HG03196 (cell line): ENCODE measurements around the gene DDX19B.
"Not testable (repeated sequence)": the region's sequence is repeated elsewhere in the genome, so short reads cannot be mapped to it uniquely, and the experiment has no call there.

Experiments used
- ATAC-seq: cut with Tn5 transposase; IDR thresholded peaks from one replicate; pipeline ENCODE4 v1.9.1; 2021; ENCODE audit not compliant: unreplicated experiment

The DDX19B gene

DNA sequence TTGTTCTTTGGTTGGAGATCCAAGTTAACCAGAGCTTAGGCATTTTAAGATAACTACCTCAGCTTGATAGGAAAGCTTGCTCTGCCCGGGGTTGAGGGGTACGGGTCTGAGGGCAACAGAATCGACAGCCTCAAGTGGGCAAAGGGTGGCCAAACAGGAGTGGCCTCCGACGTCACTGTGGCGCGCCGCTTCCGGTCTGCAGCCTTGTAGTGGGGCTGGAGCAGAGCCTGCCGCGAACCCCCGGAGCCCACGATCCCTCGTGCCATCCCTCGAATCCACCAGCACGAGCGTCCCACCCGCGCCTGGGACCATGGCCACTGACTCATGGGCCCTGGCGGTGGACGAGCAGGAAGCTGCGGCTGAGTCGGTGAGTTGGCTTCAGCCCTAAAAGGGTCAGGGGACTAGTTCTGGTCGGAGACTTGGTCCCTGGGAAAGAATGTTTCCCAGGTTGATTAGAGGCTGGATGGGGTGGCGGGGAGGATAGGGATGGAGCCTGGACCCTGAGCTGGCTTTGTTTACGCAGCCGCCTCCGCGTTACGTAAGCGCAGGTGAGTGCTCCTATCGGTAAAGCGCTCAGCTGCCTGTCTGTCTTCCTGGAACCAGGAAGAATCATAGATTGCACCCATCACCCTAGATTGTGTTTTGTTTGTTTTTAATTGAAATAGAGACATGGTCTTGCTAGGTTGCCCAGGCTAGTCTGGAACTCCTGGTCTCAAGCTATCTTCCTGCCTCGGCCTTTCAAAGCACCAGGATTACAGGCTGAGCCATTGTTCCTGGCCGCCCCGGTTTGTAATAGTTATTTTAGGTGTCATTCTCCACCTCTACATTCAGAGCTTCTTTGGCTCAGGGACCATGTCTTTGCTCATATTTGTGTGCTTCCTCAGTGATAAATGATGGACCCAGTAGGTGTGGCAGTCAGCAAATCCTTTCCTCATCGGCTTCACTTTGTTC, at the start of gene DDX19B:
Gene DDX19B (plus strand): TSS at position 199 of the 951 bp plus-strand sequence. CDS start 112 bp downstream, at position 311.
- peak; percentile 82 for ATAC-seq

DNA sequence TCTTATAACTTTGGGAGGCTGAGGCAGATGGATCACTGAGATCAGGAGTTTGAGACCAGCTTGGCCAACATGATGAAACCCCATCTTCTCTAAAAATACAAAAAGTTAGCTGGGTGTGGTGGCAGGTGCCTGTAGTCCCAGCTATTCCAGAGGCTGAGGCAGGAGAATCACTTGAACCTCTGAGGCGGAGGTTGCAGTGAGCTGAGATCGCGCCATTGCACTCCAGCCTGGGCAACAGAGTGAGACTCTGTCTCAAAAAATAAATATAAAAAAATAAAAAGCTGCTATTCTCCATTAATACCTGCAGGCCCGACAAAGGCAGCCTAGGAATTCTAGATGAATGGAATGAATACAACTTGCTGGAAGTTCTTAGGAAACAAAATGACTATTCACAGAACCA, 49.3 kb upstream of the DDX19B start:
- not testable (repeated sequence) for ATAC-seq

DNA sequence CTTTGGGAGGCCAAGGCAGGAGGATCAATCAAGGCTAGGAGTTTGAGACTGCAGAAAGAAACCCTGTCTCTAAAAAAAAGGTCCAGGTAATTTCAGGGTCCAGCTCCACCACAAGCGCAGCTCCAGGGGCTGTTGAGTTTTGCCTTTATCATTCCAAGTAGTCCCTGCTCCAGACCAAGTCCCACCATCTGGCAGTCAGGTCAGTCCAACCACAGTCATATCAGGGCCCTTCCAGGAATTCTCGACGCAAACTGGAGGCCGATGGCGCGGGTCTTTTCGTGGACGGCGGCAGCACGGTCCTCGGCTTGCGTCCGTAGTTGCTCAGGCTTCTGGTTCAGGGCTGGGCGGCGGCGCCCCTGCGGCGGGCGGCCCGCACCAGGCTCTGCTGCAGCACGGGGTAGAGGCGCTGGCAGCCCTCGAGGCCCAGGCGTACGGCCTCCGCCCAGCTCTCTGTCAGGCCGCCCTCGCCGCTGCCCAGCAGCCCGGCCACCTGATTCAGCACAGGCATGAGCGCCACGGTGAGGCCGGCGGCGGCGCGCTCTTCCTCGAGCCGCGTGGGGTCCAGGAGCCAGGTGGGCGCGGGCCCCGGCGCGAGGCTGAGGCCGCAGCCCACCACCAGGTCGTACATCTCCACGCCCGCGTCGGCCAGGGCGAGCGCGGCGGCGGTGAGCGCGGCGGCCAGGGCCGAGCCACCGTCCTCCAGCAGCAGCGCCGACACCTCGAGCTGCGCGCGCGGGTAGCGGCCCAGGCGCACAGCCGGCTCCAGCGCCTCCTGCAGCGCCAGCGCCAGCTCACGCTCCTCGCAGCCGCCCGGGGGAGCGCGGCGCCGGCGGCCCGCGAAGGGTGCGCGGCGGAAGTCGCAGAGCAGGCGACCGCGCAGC, 48.0 kb upstream of the DDX19B start:
- peak; percentile 35 for ATAC-seq

DNA sequence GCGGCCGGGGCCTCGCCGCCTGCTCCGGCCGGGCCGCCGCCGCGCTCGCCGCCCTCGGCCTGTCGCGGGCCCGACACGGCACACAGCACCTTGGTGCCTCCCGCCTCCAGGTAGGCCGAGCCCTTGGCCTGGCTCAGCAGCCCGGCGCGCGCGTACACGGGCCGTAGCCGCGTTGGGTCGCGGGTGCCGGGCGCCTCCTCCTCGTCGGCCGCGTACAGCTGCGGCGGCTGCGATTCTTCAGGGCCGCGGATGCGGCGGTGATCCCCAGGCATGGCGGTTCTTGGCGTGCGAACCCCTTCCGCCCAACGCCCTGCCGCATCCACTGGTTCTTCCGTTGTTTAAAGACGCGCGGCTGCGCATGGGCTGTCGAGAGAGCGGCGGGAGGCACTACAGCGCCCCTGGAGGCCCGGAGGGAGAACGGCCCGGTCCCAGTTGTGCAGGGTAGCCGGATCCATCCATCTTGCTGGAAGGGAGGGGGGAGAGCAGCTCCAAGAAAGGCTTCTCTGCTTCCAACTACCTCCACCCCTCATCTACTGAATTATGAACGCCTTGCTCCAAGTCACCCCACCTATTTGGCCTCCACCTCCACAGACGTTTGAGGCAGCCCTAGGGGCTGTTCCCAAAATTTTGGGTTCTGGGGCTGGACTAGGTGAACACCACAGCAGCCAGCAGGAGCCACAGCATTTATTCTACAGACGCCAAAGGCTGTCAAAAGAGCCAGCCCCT, 47.2 kb upstream of the DDX19B start, which contains the start of gene EXOSC6:
Gene EXOSC6 (minus strand): TSS at position 312 of the 726 bp plus-strand sequence. CDS start 40 bp downstream, at position 272.
- ATAC-seq = peak; percentile 82

DNA sequence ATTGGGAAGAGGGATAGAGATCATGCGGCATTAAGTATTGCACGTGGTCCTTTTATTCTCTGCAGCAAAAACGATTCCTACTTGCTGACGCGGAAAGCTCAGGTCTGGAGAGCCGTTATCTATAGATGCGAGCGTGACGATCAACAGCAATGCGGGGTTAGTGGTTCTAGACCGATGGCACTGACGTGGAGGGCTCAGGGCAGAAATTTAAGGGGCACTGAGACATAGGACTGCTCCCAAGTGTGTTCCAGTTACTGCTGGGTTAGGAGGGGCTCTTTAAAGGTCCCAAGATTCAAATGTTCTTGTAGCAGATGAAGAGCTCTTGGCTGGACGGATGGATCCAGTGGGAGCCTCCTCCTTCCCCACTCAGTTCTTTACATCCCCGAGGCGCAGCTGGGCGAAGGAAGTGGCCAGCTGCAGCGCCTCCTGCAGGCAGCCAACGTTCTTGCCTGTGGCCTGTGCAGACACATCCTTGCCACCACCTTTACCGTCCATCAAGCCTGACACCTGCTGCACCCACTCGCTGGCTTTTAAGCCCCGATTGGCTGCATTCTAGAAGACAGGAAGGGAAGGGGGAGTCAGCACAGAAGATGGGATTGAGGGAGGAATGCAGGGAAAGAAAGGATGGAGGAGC, 46.5 kb upstream of the DDX19B start:
- no peak for ATAC-seq

GRCh38 chr16:70253291-70254106, 45.5 kb upstream of the DDX19B start:
- no peak for ATAC-seq

DNA sequence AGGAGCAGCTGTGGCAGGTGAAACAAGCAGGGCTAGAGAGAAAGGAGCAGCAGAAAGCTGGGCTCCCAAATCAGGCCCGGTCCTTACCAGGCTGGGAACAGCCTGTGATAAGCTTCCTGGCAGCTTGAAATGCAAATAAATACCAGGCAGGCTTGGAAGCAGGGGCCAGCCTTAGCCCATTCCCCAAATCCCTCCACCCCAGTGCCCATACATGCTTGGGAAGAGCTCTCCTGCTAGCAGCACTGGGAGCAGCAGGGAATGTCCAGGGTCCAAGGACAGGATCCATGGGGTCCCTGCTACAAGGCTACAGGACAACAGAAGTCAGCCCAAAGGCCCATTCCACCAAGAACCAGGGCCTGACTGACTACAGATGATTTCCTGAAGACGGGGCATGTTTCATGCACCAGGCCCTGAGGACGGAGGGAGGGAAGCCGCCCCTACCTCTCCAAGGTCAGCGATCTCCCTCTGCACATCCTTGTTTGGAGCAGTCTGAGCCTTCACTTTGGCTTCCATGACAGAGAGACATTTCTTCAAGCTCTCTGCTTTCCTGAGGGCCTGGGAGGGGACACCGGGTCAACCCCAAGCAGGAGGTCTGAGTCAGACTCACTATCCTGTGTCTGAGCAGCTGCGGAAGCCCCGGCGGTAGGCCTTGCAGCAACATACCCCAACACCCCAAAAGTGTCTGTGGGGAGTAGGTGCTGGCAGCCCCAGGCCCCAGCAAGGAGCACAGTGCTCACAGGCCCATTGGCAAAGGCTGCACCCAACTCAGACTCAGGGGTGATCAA, 44.6 kb upstream of the DDX19B start:
- ATAC-seq = no peak

DNA sequence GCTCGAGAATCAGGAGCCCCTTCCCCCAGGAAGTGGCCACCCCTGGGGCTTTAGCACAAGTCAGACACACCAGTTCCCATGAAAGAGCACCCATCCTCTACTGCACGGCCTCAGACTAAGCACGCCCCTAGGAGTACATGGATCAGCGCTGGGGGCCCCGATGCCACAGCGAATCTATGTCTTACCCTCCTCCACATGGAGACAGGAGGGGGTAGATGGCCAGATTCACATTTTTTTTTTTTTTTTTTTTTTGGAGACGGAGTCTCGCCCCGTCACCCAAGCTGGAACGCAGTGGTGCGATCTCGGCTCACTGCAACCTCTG, 44.1 kb upstream of the DDX19B start:
- ATAC-seq = no peak

DNA sequence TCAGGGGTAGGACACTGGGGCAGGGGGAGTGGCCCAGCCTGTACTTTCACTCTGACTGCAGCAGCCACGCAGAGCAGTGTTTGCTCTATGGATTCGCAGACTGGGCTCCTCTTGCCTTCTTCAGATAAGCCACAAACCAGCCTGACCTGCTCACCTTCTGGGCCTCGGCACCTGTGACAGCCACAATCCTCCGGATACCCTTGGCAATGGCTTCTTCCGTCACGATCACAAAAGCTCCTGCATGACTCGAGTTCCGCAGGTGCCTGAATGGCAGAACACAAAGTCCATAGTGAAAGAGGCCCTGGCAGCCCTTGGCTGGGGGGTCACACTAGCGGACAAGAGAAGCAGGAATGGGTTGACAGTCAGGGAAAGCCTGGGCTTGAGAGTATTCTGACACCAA, 43.4 kb upstream of the DDX19B start:
- no peak for ATAC-seq

- no peak for ATAC-seq
These were observed 41.6 kb upstream of the DDX19B start for GRCh38 chr16:70257391-70257790.

DNA sequence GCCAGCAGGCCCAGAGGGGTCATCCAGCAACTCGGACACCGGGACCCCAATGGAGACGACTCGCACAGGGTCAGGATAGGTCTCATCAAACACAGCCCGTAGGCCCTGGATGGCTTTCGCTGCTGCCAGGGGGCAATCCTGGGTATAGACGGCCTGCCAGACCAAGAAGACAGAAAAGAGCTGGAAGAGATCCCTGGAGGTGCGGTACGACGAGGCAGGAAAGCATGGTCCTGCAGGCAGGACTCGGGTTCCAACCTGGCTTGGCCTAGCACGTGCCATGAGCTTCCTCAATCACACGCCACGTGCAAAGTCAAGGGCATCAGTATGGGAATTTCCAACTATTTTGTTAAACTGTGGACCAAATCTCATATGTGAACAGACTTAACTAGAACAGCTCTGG, 40.9 kb upstream of the DDX19B start:
- no peak for ATAC-seq

DNA sequence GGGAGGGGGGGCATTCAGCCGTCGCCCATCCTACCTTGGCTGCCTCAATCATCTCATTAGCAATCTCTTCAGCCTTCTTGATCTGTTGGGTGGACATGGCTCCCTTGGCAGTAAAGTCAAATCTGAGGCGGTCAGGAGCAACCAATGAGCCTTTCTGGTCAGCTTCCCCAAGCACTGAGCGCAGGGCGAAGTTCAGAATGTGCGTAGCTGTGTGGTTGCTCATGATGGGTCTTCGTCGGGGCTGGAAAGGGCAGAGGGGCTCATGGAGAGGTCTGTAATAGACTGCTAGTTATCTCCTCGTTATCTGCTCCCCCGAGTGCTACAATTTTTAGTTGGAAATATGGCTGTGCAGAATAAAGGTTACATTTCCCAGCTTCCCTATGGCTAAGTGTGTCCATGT, 40.0 kb upstream of the DDX19B start:
- no peak for ATAC-seq

GRCh38 chr16:70259903-70260302, 39.1 kb upstream of the DDX19B start:
- not testable (repeated sequence) for ATAC-seq

DNA sequence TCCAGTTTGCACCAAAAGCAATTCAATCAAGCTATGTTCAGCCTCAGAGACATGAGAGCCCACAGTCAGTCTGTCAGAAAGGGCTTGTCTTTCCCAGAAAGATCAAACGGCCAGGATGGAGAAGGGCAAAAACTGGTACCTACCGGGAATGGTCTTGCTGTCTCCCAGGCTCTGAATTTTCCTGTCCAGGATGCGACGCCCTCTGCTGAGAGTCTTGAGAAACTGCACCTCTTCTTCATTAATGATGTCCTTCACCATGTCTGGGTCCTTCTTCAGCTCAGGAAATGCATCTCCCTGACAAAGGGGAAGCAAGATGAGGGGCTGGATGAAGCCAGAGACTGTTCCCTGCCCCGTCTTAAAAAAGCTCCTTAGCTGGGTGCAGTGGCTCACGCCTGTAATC, 31.5 kb upstream of the DDX19B start:
- no peak for ATAC-seq

- not testable (repeated sequence) for ATAC-seq
These were observed 31.1 kb upstream of the DDX19B start for GRCh38 chr16:70267922-70268321.

GRCh38 chr16:70269471-70269870, 29.5 kb upstream of the DDX19B start:
- no peak for ATAC-seq

GRCh38 chr16:70270176-70270575, 28.8 kb upstream of the DDX19B start:
- no peak for ATAC-seq

GRCh38 chr16:70271696-70272095, 27.3 kb upstream of the DDX19B start:
- no peak for ATAC-seq

DNA sequence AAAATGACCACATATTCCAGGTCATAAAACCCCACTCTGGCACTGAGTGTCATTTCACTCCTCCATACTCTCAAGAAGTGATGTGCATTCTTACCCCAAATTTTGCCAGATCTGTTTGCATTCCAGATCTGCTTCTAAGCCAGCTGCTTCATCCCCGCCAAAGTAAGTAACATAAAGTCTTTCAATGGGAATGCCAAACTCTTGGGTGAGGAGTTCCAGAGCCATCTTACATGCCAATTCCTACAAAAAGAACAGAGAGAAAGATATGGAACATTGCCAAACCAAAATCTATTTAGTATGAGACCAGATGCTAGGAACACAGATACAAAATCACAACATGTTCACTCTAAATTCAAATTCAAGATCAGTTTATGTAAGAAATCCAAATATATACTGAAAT, 22.6 kb upstream of the DDX19B start:
- ATAC-seq = no peak
